T1000 (cell line): Measurements from ENCODE around the gene KHSRP.

ENCODE experiments used
- DNase-seq: peaks from one replicate; lab custom pipeline; 2025; ENCODE audit warnings: mixed read lengths; lab: John Stamatoyannopoulos, UW

Gene KHSRP

DNA sequence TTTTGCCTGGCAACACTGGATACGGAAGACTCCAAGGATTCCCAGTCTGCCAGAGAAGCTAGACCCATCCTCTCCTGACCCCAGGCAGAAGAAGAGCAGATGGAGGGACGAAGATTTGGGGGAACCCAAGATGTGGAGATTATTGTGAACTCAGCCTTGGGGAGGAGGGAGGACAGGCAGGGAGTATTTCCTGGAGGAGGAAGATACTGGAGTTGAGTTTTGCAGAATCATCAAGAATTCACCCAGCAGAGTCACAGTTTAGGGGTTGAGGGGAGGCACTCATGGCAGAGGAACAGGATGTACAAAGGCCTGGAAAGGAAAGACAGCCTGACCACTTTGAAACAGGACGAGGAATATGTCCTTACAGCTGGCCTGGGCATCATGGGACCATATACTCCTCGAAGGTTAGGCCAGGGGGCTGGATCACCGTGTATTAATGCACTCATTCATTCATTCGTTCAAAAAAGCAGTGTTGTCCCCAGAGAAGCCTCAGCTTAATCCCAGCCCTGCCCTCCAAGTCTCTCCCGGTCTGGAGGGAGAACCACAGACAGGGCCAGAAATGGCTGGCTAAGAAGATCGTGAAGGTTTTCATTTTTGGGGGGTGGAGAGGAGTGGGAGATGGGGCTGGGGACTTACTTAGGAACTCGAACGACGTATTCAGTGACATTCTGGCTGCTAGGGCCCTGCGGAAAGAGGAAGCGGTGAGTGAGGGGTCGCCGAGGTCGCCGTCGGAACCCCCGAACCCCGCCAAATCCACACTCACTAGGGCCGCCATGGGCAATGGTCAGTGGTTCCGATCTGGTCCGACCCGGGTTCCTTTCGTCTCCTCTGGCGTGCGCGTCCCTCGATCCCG is 32.2 kb downstream of the KHSRP start:
- no peak for DNase-seq

DNA sequence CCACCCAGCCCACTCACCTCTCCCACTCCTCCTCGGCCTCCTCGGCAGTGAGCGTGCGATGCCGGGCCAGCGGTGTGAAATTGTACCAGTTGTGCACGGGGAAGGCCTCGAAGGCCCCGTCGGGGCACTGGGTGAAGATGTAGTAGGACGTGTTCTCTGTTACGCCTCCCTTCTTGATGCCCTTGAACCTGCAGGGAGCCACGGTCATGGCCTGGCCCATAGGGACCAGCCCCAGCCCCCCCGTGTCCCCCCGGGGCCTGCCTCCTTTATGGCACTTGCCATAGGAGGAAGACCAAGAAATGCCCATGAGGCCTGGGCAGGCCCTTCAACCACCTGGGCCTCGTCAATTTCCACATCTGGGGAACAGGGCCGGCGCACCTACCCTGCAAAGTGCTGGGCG is 37.2 kb downstream of the KHSRP start:
- no peak for DNase-seq

DNA sequence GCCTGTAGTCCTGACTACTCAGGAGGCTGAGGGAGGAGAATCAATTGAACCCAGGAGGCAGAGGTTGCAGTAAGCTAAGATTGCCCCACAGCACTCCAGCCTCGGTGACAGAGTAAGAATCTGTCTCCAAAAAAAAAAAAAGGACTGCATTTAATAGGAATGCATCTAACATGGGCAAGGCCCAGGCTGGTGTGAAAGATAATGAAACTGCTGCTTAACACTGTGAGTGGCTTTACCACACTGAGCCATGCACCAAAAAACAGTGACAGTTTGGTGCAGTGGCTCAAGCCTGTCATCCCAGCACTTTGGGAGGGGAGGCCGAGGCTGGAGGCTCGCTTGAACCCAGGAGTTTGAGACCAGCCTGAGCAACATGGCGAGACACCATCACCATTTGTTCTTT is 40.2 kb downstream of the KHSRP start:
- DNase-seq: no peak

- DNase-seq: no peak
Observed at GRCh38 chr19:6383188-6383587, 41.4 kb downstream of the KHSRP start.

GRCh38 chr19:6381030-6381750 is 43.4 kb downstream of the KHSRP start:
- no peak for DNase-seq

DNA sequence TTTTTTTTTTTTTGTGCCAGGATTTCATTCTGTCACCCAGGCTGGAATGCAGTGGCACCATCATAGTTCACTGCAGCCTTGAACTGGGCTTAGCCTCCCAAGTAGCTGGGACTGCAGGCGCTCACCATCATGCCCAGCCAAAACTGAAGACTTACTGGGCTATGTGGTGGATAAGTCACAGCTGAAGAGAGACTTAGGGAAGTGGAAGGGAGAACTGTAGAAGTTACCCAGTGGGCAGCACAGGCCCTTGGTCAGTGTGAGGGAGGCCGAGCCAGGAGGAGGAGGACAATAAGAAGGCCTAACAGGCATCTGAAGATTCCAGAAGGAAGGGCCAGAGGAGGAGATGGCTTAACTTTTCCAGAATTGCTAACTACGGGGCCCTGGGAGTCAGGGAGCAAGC is 44.9 kb downstream of the KHSRP start:
- DNase-seq: no peak

DNA sequence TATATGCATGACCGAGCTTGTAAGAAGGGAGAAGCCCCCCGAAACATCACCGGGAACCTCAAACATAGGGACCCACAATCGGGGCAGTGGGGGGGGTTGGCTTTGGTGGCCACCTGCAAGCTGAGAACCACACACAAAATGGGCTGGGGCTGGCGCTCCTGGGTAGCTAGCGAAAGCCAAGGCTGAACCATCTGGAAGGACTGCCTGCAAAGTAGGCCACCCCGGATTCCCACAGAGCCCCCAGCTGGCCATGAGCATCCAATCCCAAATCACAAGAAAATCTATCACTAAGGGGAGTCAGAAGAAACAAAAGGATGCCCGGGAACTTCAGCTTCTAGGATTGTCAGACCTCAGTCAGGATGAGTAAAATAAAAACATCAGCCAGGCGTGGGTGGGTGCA is 46.1 kb downstream of the KHSRP start:
- no peak for DNase-seq

DNA sequence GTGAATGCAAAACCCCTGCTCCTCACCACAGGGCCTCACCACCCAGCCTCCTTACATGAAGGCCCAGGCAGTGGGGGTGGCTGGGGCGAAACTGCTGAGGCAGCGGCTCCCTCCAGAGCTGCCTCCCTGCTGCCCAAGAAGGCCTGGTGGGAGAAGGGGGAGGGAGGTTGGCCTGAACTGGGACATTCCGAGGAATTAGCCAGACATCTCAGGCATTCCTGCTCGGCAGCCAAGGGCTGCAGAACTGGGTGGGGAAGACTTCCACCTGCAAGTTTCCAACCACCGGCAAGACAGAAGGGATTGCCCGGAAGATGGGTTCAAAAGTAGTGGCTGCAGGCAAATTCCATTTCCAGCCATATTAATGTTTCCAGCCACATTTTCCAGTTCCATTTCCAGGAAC is 46.6 kb downstream of the KHSRP start:
- DNase-seq: no peak

DNA sequence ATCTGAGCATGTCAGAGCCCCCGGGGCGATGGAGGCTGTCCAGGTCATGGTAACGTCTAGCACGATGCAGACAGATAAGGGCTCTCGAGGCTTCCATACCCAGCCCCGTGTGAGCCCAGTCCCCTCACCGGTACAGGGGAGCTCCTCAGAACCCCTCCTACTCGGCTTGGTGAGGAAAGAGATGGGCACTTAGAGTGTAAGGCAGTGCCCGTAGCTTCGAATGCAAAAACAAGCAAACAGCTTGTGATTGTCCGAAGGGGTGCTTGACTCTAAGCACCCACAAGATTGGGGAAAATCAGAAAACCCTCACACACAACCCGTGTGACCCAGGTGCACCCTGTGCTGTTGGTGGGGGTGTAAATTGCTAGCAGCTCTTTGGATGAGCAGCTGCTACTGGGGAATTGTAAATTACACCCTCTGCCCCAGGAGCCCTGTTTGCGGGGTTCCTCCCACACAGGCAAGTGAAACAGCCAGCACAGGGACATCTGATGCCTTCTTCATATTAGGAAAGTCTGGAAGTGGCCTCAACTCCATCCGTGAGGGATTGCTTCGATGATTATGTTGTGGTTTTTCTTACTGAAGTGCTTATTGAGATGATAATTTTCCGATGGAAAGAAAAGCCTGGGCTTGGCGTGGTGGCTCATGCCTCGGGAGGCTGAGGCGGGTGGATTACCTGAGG is 48.0 kb downstream of the KHSRP start:
- DNase-seq: no peak

DNA sequence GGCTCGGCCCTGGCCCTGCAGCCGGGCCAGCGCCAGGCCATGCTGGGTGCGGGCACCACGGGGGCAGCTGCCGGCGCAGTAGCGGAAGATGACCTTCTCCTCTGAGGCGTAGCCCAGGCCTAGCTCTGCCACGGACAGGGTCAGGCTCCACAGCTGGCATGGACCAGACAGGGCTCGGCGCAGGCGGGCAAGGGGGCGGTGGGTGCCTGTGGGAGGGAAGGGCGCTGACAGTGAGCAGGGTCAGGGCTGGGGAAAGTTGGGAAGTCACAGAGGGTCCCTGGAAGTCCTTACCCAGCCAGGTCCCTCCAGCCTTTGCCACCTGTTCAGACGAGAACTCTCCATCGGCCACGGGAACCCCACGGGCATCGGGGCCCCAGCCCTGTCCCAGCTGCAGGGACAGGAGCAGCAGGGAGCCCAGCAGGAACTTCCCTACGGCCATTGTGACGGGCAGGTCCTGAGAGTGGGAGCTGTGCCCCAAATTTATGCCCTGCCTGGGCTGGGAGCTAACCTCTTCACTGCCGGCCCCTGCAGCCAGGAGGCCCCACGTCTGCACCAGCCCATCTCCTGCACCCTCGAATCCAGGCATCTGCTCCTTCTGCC is 49.1 kb downstream of the KHSRP start, which contains the start of gene PSPN:
Gene PSPN, minus strand, starts transcription at position 523 of the 600 bp plus-strand sequence. Its CDS starts 84 bp downstream, at position 439.
- DNase-seq: no peak

GRCh38 chr19:6374711-6375410 is 49.8 kb downstream of the KHSRP start:
- no peak for DNase-seq

DNA sequence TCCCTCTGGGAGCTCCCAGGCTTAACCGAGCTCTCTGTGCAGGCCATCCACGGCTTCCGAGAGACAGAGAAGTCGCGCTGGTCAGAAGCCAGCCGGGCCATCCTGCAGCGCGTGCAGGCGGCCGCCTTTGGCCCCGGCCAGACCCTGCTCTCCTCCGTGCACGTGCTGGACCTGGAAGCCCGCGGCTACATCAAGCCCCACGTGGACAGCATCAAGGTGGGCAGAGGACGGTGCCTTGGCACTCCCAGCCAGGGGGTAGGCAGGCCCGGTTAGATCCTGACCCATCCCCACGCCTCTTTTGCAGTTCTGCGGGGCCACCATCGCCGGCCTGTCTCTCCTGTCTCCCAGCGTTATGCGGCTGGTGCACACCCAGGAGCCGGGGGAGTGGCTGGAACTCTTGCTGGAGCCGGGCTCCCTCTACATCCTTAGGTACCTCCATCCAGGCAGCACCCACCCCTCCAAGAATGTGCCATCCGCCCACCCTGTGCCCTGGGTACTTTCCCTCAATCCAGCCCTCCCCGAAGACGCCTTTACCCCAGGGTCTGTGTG is 50.4 kb downstream of the KHSRP start:
- no peak for DNase-seq

DNA sequence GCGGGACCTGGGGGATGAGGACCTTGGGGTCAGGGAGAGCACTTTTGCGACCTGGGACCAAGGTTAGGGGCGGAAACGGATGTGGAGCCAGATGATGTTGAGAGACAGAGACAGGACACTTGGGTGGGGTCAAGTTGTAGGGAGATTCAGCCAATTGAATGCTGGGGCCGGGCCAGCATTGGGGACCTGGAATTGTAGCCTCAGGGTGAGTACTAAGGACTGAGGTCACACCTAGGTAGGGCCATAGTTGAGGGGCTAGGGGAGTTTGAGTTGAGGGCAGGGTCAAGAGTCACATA is 50.9 kb downstream of the KHSRP start:
- DNase-seq: no peak

DNA sequence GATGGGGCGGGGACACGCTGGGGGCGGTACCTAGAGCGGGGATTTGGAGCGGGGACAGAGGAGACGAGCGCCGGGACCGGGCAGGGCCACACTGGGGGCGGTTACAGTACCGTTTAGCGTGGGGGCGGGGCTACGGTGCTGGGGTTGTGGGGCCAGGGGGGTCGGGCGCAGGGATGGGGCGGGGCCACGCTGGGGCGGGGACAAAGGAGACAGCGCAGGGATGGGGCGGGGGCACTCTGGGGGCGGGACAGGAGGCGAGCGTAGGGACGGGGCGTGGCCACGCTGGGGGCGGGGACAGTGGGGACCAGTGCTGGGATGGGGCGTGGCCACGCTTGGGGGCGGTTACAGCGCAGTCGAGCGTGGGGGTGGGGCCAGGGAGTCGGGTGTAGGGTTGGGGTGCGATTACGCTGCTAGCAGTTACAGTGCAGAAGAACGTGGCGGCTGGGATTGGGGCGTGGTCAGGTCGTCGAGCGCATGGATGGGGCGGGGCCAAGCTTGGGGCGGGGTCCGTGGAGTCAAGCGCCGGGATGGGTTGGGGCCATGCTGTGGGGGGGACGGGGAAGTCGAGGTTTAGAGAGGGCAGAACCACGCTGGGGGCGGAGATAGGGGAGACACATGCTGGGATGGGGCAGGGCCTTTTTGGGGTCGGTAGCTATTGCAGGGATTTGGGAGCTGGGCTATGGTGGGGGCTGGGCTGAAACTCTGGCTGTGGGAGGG is 51.4 kb downstream of the KHSRP start:
- peak; percentile 95 for DNase-seq

DNA sequence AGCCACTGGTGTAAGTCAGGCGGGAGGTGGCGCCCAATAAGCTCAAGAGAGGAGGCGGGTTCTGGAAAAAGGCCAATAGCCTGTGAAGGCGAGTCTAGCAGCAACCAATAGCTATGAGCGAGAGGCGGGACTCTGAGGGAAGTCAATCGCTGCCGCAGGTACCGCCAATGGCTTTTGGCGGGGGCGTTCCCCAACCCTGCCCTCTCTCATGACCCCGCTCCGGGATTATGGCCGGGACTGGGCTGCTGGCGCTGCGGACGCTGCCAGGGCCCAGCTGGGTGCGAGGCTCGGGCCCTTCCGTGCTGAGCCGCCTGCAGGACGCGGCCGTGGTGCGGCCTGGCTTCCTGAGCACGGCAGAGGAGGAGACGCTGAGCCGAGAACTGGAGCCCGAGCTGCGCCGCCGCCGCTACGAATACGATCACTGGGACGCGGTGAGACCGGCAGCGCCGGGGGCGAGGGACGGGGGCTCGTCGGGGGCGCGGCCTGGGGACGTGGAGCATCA is 52.0 kb downstream of the KHSRP start, which contains the start of gene ALKBH7:
Gene ALKBH7, plus strand, starts transcription at position 201 of the 502 bp plus-strand sequence. Its CDS starts 27 bp downstream, at position 228.
- DNase-seq: peak; percentile 96

DNA sequence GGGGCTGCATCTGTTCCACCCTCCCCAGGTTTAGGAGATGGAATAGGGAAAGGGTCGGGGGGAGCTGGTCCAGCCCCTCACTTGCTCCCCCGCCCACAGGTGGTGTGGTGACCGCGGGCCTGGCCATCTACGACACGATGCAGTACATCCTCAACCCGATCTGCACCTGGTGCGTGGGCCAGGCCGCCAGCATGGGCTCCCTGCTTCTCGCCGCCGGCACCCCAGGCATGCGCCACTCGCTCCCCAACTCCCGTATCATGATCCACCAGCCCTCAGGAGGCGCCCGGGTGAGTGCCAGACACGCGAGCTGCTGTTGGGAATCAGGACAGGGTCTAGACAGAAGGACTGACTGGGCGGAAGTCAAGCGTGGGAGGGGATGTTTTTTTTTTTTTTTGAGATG is 60.3 kb downstream of the KHSRP start:
- no peak for DNase-seq
